Measurements from ENCODE around the gene HBA2.

The HBA2 gene

DNA sequence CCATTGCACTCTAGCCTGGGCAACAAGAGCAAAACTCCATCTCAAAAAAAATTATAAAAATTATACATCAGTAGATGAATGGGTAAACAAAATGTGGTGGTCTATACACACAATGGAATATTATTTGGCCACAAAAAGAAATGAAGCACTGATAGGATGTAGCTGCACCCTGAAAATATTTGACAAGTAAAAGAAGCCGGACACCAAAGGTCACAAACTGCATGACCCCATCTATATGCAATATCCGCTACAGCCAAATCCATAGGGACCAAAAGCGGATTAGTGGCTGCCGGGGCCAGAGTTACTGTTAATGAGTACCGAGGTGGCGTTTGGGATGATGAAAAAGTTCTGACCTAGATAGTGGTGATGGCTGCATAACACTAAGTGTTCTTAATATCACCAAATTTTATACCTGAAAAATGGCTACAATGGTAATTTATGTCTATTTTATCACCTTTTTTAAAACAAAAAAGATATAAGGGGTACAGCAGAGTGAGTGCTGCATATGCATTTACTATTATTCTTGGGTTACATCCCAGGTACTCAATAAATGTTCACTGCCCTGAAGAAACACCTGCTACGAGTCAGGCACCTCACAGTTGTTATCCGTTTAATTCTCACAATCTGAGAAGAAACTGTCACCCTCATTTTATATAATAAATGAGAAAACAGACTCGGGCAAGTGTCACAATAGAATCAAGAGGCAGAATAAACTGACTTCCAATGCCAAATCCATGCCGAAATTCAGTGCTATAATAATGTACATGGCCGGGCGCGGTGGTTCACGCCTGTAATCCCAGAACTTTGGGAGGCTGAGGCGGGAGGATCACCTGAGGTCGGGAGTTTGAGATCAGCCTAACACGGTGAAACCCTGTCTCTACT lies 6.8 kb downstream of the HBA2 start:
- TF ChIP-seq, protein P1, sequence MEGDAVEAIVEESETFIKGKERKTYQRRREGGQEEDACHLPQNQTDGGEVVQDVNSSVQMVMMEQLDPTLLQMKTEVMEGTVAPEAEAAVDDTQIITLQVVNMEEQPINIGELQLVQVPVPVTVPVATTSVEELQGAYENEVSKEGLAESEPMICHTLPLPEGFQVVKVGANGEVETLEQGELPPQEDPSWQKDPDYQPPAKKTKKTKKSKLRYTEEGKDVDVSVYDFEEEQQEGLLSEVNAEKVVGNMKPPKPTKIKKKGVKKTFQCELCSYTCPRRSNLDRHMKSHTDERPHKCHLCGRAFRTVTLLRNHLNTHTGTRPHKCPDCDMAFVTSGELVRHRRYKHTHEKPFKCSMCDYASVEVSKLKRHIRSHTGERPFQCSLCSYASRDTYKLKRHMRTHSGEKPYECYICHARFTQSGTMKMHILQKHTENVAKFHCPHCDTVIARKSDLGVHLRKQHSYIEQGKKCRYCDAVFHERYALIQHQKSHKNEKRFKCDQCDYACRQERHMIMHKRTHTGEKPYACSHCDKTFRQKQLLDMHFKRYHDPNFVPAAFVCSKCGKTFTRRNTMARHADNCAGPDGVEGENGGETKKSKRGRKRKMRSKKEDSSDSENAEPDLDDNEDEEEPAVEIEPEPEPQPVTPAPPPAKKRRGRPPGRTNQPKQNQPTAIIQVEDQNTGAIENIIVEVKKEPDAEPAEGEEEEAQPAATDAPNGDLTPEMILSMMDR (IDR thresholded peaks at IDR 0.05; ENCODE audit: control insufficient read depth, insufficient read depth, low read depth, low read length, missing control alignments): no peak
- DNase-seq (ENCODE audit: low read depth): no peak
- H3K4me3 ChIP-seq (ENCODE audit: control insufficient read depth, low read depth, low read length): no peak overlapping the region

DNA sequence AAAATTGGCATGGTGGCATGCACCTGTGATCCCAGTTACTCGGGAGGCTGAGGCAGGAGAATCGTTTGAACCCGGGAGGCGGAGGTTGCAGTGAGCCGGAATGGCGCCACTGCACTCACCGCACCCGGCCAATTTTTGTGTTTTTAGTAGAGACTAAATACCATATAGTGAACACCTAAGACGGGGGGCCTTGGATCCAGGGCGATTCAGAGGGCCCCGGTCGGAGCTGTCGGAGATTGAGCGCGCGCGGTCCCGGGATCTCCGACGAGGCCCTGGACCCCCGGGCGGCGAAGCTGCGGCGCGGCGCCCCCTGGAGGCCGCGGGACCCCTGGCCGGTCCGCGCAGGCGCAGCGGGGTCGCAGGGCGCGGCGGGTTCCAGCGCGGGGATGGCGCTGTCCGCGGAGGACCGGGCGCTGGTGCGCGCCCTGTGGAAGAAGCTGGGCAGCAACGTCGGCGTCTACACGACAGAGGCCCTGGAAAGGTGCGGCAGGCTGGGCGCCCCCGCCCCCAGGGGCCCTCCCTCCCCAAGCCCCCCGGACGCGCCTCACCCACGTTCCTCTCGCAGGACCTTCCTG lies 7.5 kb downstream of the HBA2 start, which contains the start of gene HBQ1:
Gene HBQ1 (plus strand): TSS at position 359 of the 575 bp plus-strand sequence. CDS start 28 bp downstream, at position 387.
- peak within 1 kb of the TSS; percentile 23 for H3K4me3 ChIP-seq (ENCODE audit: control insufficient read depth, low read depth, low read length)
- TF ChIP-seq, protein P1 (IDR thresholded peaks at IDR 0.05; ENCODE audit: control insufficient read depth, insufficient read depth, low read depth, low read length, missing control alignments): no peak
- no peak for DNase-seq (ENCODE audit: low read depth)

DNA sequence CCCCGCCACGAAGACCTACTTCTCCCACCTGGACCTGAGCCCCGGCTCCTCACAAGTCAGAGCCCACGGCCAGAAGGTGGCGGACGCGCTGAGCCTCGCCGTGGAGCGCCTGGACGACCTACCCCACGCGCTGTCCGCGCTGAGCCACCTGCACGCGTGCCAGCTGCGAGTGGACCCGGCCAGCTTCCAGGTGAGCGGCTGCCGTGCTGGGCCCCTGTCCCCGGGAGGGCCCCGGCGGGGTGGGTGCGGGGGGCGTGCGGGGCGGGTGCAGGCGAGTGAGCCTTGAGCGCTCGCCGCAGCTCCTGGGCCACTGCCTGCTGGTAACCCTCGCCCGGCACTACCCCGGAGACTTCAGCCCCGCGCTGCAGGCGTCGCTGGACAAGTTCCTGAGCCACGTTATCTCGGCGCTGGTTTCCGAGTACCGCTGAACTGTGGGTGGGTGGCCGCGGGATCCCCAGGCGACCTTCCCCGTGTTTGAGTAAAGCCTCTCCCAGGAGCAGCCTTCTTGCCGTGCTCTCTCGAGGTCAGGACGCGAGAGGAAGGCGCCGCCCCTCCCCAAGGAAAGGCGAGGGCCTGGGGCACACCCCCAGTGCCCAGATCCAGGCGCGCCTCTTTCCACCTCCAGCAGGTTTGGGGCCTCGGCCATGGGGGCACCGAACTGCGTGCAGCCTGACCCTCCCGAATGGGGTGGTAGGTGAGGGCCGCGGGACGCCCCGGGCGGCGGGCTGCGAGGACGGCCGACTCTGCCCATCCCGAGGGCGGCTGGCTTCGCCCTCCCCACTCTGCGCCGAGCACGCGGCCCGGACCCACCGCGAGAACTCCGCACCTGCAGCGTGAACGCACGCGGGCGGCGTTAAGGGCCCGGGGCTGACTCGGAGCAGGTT lies 8.2 kb downstream of the HBA2 start:
- H3K4me3 ChIP-seq (ENCODE audit: control insufficient read depth, low read depth, low read length): peak overlapping the region; percentile 23
- TF ChIP-seq, protein P1 (IDR thresholded peaks at IDR 0.05; ENCODE audit: control insufficient read depth, insufficient read depth, low read depth, low read length, missing control alignments): peak; percentile 6
- no peak for DNase-seq (ENCODE audit: low read depth)

DNA sequence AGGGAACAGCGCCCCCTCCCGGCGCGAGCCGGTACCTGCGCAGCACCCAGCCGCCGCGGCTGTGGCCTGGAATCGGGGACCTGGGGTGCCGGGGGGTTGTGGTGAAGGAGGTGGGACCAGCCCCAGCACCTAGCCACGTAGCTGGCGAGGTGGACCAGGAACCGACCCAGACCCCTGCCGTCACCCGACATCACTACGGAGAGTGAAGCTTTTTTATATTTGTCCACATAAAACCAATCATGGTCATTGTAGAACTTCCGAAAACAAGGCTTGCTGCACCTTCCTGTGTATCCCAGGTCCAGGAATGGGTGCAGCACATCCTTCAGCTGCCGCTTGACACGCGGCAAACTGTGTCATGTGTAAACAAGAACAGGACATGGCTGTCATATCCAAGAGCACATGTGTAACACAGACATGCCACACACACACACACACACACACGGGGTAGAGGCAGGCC lies 8.9 kb downstream of the HBA2 start:
- TF ChIP-seq, protein P1 (IDR thresholded peaks at IDR 0.05; ENCODE audit: control insufficient read depth, insufficient read depth, low read depth, low read length, missing control alignments): peak; percentile 89
- DNase-seq (ENCODE audit: low read depth): no peak

DNA sequence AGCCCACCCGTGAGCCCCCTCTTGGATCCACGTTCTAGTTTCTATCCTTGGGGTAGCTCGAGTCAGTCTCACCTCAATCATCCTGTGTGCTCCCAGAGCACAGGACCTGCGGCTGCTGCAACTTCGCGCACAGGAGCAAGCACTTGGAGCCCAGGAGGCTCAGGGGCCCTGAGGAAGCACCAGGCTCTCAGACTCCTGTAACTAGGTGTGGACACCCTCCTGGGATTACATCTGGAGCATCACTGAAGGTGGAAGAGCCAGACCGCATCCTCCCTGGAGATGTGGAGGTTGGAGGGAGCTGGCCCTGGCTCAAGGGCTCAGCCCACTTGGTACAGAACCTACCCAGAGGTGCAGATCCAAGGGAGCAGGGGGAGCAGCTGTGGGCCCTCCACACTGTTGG lies 10.3 kb downstream of the HBA2 start:
- DNase-seq (ENCODE audit: low read depth): no peak
- H3K4me3 ChIP-seq (ENCODE audit: control insufficient read depth, low read depth, low read length): no peak overlapping the region
- TF ChIP-seq, protein P1 (IDR thresholded peaks at IDR 0.05; ENCODE audit: control insufficient read depth, insufficient read depth, low read depth, low read length, missing control alignments): no peak

More for the DNA sequence above, 8.9 kb downstream of the HBA2 start:
- H3K4me3 ChIP-seq (ENCODE audit: control insufficient read depth, low read depth, low read length): no peak overlapping the region; the same call in 1 of the 2 replicates

DNA sequence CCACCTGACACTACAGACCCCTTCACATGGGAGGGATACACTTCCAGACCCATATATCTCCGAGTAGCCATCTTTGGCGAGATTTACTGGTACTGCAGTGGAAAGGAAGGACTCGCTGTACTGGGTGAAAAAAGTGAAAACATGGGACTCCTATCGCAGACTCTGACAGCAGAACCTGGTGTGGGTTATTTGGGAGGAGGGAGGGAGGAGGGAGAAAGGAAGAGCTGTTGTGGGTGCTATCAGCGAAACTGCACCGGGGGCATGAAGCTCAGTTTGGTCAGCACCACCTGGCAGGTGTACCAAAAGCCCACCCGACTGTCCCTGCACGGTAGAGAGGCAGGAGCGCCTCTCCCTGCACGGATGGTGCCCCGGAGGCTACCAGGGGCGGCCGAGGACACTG lies 12.5 kb downstream of the HBA2 start:
- no peak for DNase-seq (ENCODE audit: low read depth)
- TF ChIP-seq, protein P1 (IDR thresholded peaks at IDR 0.05; ENCODE audit: control insufficient read depth, insufficient read depth, low read depth, low read length, missing control alignments): no peak
- no peak overlapping the region for H3K4me3 ChIP-seq (ENCODE audit: control insufficient read depth, low read depth, low read length)

All from AG09309 (cell line).